Subcutaneous adipose tissue (tissue), 4 donors: ENCODE results near the gene EMILIN2. TPM values are rescaled to one million over a fixed set of nuclear protein-coding genes. Genes with fewer than 3 reads are reported as not detected.

ENCODE experiments used
- total RNA-seq, 4 donors: library from RNA; depleted of rRNA; stranded (reverse); fragments of >200 nt; gene quantifications; one replicate each; pipeline ENCODE4 v1.1.0, GENCODE V29; 2016
- TF ChIP-seq, protein P1 (sequence below): fragments of 450-650 bp; IDR thresholded peaks from one replicate; pipeline ENCODE4 v1.5.1; 2016; ENCODE audit warnings: low read depth, mild to moderate bottlenecking, control low read depth, antibody characterized with exemption, moderate library complexity

EMILIN2 gene
- total RNA-seq, 4 donors from 2014 or later, result 23.6 to 107 (median 38.4) TPM

- TF ChIP-seq, protein P1, sequence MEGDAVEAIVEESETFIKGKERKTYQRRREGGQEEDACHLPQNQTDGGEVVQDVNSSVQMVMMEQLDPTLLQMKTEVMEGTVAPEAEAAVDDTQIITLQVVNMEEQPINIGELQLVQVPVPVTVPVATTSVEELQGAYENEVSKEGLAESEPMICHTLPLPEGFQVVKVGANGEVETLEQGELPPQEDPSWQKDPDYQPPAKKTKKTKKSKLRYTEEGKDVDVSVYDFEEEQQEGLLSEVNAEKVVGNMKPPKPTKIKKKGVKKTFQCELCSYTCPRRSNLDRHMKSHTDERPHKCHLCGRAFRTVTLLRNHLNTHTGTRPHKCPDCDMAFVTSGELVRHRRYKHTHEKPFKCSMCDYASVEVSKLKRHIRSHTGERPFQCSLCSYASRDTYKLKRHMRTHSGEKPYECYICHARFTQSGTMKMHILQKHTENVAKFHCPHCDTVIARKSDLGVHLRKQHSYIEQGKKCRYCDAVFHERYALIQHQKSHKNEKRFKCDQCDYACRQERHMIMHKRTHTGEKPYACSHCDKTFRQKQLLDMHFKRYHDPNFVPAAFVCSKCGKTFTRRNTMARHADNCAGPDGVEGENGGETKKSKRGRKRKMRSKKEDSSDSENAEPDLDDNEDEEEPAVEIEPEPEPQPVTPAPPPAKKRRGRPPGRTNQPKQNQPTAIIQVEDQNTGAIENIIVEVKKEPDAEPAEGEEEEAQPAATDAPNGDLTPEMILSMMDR, result no peak
These were observed 105.8 kb downstream of the EMILIN2 start for GRCh38 chr18:2952605-2953004.

DNA sequence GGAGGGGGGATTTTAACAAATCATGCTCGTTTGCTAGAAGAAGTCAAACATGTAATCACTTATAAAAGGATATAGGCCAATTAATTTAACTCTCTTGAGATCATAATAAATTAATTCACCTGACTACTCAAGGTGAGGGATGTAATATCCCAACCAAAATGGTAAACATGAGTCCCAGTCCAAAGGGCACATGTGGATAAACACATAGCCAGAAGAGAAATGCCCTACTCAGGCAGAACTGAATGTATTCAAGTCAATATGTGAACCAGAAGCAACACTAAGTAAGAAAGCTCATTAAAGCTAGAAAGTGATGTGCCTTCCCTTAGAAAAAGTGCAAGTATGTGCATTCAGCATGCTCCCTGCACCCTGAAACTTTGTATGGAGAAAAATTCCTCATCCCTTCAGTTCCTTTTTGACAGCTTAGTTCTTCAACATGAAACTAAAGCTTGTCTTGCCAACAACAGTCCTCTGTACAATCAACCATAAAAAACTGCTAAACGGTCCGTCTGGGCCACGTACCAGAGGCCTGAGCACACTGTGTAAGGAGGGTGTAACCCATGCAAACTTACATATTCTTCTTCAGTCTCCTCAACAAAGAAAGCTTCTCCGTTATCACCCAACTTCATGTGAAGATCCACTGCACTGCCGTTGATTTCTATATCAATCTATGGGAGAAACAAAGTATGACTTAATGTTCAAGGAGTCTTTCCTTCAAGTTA lies 107.3 kb downstream of the EMILIN2 start:
- TF ChIP-seq, protein P1, result no peak

DNA sequence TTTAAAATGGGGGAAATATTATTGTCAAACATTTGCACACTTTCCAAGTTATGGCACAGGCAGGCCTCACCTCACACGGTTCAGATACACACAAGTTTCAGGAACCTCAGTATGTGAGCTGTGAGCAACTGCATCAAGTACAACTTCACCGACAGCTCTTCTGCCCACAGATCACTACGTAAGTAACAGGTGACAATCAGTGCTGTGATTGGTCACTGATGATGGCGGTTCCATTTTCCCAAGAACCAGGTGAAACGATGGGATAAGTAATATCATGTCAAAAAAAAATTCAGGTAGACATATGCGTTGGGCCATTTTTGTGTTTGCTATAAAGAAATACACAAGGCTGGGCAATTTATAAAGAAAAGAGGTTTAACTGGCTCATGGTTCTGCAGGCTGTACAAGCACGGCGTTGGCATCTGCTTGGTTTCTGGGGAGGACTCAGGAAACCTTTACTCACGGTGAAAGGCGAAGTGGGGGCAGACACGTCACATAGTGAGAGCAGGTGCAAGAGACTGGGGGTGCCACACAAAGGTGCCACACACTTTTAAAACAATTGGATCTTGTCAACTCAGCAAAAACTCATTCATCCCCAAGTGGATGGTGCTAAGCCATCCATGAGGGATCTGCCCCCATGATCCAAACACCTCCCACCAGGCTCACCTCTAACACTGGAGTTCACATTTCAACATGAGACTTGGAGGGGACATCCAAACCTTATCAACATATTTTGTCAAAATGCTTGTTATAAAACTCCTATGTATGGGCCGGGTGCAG lies 108.3 kb downstream of the EMILIN2 start:
- TF ChIP-seq, protein P1, result no peak

DNA sequence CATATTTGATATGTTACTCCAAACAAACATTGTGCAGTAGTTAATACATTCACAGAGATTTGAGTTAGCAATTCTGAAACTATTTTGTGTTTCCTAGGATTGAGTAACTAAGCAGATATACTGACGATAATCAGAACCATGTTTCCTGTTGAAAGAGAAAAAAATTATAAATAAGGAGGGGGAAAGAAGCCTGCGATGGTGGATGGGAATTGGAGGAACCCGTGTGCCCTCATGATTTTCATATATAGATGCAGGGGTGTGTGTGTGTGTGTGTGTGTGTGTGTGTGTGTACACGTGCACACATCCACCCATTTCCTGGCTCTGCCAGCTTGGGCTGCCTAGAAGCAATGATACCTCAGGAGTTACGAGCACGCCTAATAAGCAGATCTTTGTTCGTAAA lies 109.2 kb downstream of the EMILIN2 start:
- TF ChIP-seq, protein P1, result no peak

GRCh38 chr18:2958819-2959298 lies 112.1 kb downstream of the EMILIN2 start:
- TF ChIP-seq, protein P1, result no peak

DNA sequence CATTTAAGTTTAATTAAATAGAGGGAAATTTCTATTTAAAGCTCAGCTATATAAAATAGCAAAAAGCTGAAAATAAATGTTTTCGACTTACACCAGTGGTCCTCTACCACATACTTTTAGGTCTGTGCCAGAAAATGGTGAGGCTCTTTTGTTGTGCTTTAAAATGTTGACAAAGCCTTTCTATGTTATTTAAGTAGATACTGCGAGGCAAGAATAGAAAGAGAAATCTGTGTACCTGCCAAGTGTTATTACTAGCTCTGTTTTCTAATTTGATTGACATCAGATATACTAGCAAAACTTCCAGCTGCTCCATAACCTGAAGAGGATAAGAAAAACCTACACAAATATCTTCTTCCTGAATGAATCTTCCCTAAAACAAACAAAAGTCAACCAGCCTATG lies 112.5 kb downstream of the EMILIN2 start:
- TF ChIP-seq, protein P1, result no peak

GRCh38 chr18:2960983-2961696 lies 114.3 kb downstream of the EMILIN2 start:
- TF ChIP-seq, protein P1, result no peak
